Neural cell (in vitro differentiated cells): ENCODE measurements around the gene C7orf25. TPM values are rescaled to one million over a fixed set of nuclear protein-coding genes. Genes with fewer than 3 reads are reported as not detected.

Experiments
- H2AFZ ChIP-seq: fragments of 200-600, 300-800 bp; sonication (generic), shearing (Covaris generic); 2 replicates; pipeline ENCODE4 v1.6.0; 2014; ENCODE audit warnings: low read depth, mild to moderate bottlenecking, antibody characterized with exemption, low read length, moderate library complexity
- H3F3A ChIP-seq: fragments of 200-600 bp; shearing (Covaris generic); 2 replicates; pipeline ENCODE4 v1.6.1; 2016; ENCODE audit warnings: mild to moderate bottlenecking, moderate library complexity, mixed read lengths, antibody characterized with exemption, low read length; ENCODE audit not compliant: insufficient read depth, poor library complexity, severe bottlenecking
- H3K27ac ChIP-seq: fragments of 200-600, 300-800 bp; sonication (generic), shearing (Covaris generic); 2 replicates; pipeline ENCODE4 v1.5.1; 2014; ENCODE audit warnings: mild to moderate bottlenecking, low read length, moderate library complexity
- H3K27me3 ChIP-seq: fragments of 300-800, 200-600 bp; sonication (generic), shearing (Covaris generic); 2 replicates; pipeline ENCODE4 v1.6.0; 2014; ENCODE audit warnings: mild to moderate bottlenecking, low read depth, low read length, moderate library complexity; ENCODE audit not compliant: insufficient read depth
- H3K36me3 ChIP-seq: fragments of 300-800, 200-600 bp; sonication (generic), shearing (Covaris generic); 2 replicates; pipeline ENCODE4 v1.5.1; 2014; ENCODE audit warnings: mild to moderate bottlenecking, antibody characterized with exemption, low read length, moderate library complexity; ENCODE audit not compliant: insufficient read depth
- H3K4me2 ChIP-seq: fragments of 300-800, 200-600 bp; sonication (generic), shearing (Covaris generic); 2 replicates; pipeline ENCODE4 v1.6.0; 2014; ENCODE audit warnings: mild to moderate bottlenecking, low read length
- H3K4me3 ChIP-seq: fragments of 300-800, 200-600 bp; sonication (generic), shearing (Covaris generic); 2 replicates; pipeline ENCODE4 v1.5.1; 2014; ENCODE audit warnings: mild to moderate bottlenecking, low read length, moderate library complexity
- H3K79me2 ChIP-seq: fragments of 200-600 bp; shearing (Covaris generic); replicated peaks from 2 replicates; pipeline ENCODE4 v1.6.0; 2014; ENCODE audit warnings: mild to moderate bottlenecking, low read length, moderate library complexity; ENCODE audit not compliant: insufficient read depth
- H3K9ac ChIP-seq: fragments of 300-800, 200-600 bp; sonication (generic), shearing (Covaris generic); 2 replicates; pipeline ENCODE4 v1.6.1; 2016; ENCODE audit warnings: mild to moderate bottlenecking, low read length, mixed read lengths
- H3K9me2 ChIP-seq: fragments of 200-600 bp; shearing (Covaris generic); 2 replicates; pipeline ENCODE4 v1.6.1; 2016; ENCODE audit warnings: mild to moderate bottlenecking, low read length, mixed read lengths; ENCODE audit not compliant: insufficient read depth
- H3K9me3 ChIP-seq: fragments of 200-600, 300-800 bp; sonication (generic), shearing (Covaris generic); 2 replicates; pipeline ENCODE4 v1.6.1; 2016; ENCODE audit warnings: mild to moderate bottlenecking, mixed run types, low read length, moderate library complexity, mixed read lengths
- H4K20me1 ChIP-seq: fragments of 200-600 bp; shearing (Covaris generic); 2 replicates; pipeline ENCODE4 v1.6.1; 2016; ENCODE audit warnings: mild to moderate bottlenecking, mixed run types; ENCODE audit not compliant: insufficient read depth
- CTCF ChIP-seq: fragments of 450-650 bp; IDR thresholded peaks from 2 replicates; pipeline ENCODE4 v1.5.1; 2014; ENCODE audit warnings: antibody characterized with exemption, mild to moderate bottlenecking, moderate library complexity; ENCODE audit not compliant: poor library complexity, severe bottlenecking
- EP300 ChIP-seq: fragments of 450-650 bp; conservative IDR thresholded peaks from 2 replicates; pipeline ENCODE4 v1.6.1; 2014; ENCODE audit warnings: antibody characterized with exemption, mild to moderate bottlenecking, moderate library complexity; ENCODE audit not compliant: poor library complexity, severe bottlenecking
- EZH2 ChIP-seq: fragments of 200-600, 300-800 bp; shearing (Covaris generic), sonication (generic); IDR thresholded peaks from 2 replicates; pipeline ENCODE4 v1.6.1; 2014; ENCODE audit warnings: antibody characterized with exemption, low read length, borderline replicate concordance, mild to moderate bottlenecking; ENCODE audit not compliant: insufficient read depth, poor library complexity, severe bottlenecking
- MXI1 ChIP-seq: fragments of 450-650 bp; conservative IDR thresholded peaks from 2 replicates; pipeline ENCODE4 v1.6.1; 2014; ENCODE audit warnings: antibody characterized with exemption, mild to moderate bottlenecking; ENCODE audit not compliant: poor library complexity, severe bottlenecking
- POLR2AphosphoS5 ChIP-seq: IDR thresholded peaks from 2 replicates; pipeline ENCODE4 v1.6.1; 2012
- RAD21 ChIP-seq: fragments of 450-650 bp; conservative IDR thresholded peaks from 2 replicates; pipeline ENCODE4 v1.6.1; 2014; ENCODE audit warnings: antibody characterized with exemption, mild to moderate bottlenecking, moderate library complexity
- REST ChIP-seq: IDR thresholded peaks from 2 replicates; pipeline ENCODE4 v1.6.1; 2012; ENCODE audit warnings: borderline replicate concordance
- SMC3 ChIP-seq: fragments of 450-650 bp; conservative IDR thresholded peaks from 2 replicates; pipeline ENCODE4 v1.6.1; 2014; ENCODE audit warnings: antibody characterized with exemption, mild to moderate bottlenecking, moderate library complexity; ENCODE audit not compliant: poor library complexity
- TAF1 ChIP-seq: IDR thresholded peaks from 2 replicates; pipeline ENCODE4 v1.6.1; 2012; ENCODE audit warnings: low read depth
- polyA plus RNA-seq: library from polyadenylated mRNA; depleted of rRNA; stranded (reverse); fragments of >200 nt; gene quantifications from 2 replicates; pipeline ENCODE4 v1.2.3, GENCODE V29; 2014

Gene C7orf25
- polyA plus RNA-seq, 1 donor from 2014 or later = 3.9 TPM

GRCh38 chr7:42947521-42947920 is 35.7 kb upstream of the C7orf25 start:
- no peaks in the 10 kb centered on the region for H4K20me1 ChIP-seq
- no peak overlapping the region for H3K9ac ChIP-seq
- no peak for TF ChIP-seq SMC3
- TF ChIP-seq CTCF = no peak
- TF ChIP-seq MXI1 = no peak
- no peak for TF ChIP-seq RAD21
- no peak for TF ChIP-seq REST
- no peak for TF ChIP-seq TAF1
- no peak for TF ChIP-seq EP300
- no peak for TF ChIP-seq POLR2AphosphoS5
- TF ChIP-seq EZH2 = no peak
- H3K9me2 ChIP-seq = no peaks in the 10 kb centered on the region
- H3K4me3 ChIP-seq = no peak overlapping the region
- no peaks in the 10 kb centered on the region for H3K79me2 ChIP-seq
- H3K36me3 ChIP-seq = no peaks in the 10 kb centered on the region
- no peaks in the 10 kb centered on the region for H3F3A ChIP-seq
- H2AFZ ChIP-seq = no peak overlapping the region
- no peaks in the 10 kb centered on the region for H3K9me3 ChIP-seq
- no peak overlapping the region for H3K27ac ChIP-seq
- no peaks in the 10 kb centered on the region for H3K27me3 ChIP-seq
- no peak overlapping the region for H3K4me2 ChIP-seq

GRCh38 chr7:42946627-42946950 is 34.7 kb upstream of the C7orf25 start:
- H3K9me3 ChIP-seq = no peaks in the 10 kb centered on the region
- TF ChIP-seq SMC3 (no peak), EZH2 (no peak), POLR2AphosphoS5 (no peak), MXI1 (no peak), RAD21 (no peak), TAF1 (no peak), CTCF (no peak), REST (no peak), EP300 (no peak)
- H3F3A ChIP-seq = no peaks in the 10 kb centered on the region
- no peak overlapping the region for H3K4me3 ChIP-seq
- no peaks in the 10 kb centered on the region for H4K20me1 ChIP-seq
- no peaks in the 10 kb centered on the region for H3K36me3 ChIP-seq
- no peak overlapping the region for H3K27ac ChIP-seq
- no peaks in the 10 kb centered on the region for H3K9me2 ChIP-seq
- no peak overlapping the region for H3K4me2 ChIP-seq
- H3K79me2 ChIP-seq = no peaks in the 10 kb centered on the region
- H3K9ac ChIP-seq = no peak overlapping the region
- no peak overlapping the region for H2AFZ ChIP-seq
- no peaks in the 10 kb centered on the region for H3K27me3 ChIP-seq
